ENCODE data around the gene GABBR2.
A peak's percentile ranks its signal among the peaks of the same experiment; 100 is the strongest.

Gene GABBR2

DNA sequence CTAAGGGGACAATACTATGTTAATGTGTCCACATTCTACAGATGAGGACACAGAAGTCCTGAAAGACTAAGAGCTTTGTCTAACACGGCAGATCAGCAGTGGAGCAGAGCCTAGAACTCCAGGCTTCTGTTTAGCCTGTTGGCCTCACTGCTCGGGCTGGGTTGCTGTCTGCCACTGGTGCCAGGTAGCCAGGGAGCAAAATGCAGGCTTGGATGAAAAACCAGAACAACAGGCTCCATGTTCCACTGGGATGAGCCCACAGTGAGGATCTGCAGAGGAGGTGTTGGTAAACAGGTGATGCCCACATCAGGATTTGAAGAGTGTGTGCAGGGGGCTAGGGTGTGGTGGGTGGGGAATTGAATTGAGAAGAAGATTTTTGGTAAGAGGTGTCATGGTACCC lies 339.3 kb downstream of the GABBR2 start:
- H3K4me3 ChIP-seq (ENCODE audit: low read depth, low read length), result no peak overlapping the region
- TF ChIP-seq, protein P1, sequence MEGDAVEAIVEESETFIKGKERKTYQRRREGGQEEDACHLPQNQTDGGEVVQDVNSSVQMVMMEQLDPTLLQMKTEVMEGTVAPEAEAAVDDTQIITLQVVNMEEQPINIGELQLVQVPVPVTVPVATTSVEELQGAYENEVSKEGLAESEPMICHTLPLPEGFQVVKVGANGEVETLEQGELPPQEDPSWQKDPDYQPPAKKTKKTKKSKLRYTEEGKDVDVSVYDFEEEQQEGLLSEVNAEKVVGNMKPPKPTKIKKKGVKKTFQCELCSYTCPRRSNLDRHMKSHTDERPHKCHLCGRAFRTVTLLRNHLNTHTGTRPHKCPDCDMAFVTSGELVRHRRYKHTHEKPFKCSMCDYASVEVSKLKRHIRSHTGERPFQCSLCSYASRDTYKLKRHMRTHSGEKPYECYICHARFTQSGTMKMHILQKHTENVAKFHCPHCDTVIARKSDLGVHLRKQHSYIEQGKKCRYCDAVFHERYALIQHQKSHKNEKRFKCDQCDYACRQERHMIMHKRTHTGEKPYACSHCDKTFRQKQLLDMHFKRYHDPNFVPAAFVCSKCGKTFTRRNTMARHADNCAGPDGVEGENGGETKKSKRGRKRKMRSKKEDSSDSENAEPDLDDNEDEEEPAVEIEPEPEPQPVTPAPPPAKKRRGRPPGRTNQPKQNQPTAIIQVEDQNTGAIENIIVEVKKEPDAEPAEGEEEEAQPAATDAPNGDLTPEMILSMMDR (conservative IDR thresholded peaks at IDR 0.05; ENCODE audit: low read depth, low read length), result no peak
- no peak for DNase-seq (ENCODE audit: low read depth)

DNA sequence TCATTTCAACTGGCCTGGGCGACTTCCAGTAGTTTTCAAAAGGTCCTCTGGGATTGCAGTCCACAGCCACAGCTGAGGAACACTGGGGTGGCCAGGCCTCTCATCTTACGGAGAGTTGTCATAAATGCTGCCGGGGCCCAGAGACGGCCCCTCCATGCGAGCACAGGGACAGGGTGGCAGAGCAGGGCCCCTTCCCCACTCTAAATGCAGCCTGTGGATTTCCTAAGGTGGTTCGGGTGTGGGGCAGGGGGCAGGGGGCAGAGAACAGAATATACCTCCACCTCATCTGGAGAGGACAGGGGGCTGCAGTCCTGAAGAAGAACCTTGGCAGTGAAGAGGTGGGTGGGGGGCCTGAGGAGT lies 339.7 kb downstream of the GABBR2 start:
- TF ChIP-seq, protein P1 (conservative IDR thresholded peaks at IDR 0.05; ENCODE audit: low read depth, low read length), result no peak
- no peak for DNase-seq (ENCODE audit: low read depth)
- no peak overlapping the region for H3K4me3 ChIP-seq (ENCODE audit: low read depth, low read length)

DNA sequence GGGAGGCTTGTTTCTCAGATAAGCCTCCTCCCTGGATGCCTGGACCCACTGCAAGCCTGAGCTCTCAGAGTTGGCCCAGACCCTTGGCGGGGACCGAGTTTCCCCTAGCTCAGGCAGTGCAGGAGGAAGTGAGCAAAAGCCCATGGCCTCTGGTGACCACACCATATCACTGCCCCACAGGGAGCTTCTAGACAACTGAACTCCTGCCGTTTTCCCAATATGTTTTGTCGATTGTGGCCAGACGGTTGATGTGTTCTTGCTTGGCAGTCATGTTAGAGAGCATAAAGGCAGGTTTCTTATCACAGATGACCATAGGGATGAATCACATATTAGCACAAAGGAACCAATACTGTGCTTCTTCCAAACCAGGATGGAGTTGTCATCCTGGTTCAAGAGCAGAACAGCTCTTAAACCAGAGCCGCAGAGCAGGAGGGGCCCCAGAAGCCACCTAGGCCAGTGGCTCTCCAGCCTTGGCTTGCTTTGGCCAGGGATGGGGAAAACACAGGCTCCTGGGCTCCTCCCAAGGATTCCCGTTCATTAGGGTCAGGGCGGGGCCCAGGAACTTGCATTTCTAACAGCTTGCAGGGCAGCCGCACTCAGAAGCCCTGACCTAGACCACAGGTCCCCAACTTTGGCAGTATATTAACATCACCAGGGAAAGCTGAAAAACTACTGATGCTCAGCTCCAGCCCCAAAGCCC lies 340.2 kb downstream of the GABBR2 start:
- DNase-seq (ENCODE audit: low read depth), result peak; percentile 23
- no peak overlapping the region for H3K4me3 ChIP-seq (ENCODE audit: low read depth, low read length)
- TF ChIP-seq, protein P1 (conservative IDR thresholded peaks at IDR 0.05; ENCODE audit: low read depth, low read length), result no peak

DNA sequence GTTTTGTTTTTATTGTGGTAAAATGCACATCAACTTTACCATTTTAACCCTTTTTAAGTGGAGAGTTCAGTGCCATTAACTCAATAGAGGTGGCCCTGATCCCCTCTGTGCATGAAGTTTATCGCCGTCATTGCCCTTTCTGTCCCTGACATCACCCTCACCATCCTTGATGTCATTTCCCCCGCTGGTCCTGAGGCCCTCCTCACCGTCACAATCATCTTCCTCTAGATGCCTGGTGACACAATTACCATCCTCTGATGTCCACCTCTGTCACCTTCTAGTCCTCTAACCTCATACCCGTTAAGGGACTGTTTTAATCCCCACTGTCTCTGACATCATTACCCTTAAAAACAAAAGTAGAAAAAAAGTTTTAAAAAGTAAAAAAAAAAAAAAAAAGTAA lies 340.8 kb downstream of the GABBR2 start:
- no peak overlapping the region for H3K4me3 ChIP-seq (ENCODE audit: low read depth, low read length)
- no peak for DNase-seq (ENCODE audit: low read depth)
- TF ChIP-seq, protein P1 (conservative IDR thresholded peaks at IDR 0.05; ENCODE audit: low read depth, low read length), result no peak

DNA sequence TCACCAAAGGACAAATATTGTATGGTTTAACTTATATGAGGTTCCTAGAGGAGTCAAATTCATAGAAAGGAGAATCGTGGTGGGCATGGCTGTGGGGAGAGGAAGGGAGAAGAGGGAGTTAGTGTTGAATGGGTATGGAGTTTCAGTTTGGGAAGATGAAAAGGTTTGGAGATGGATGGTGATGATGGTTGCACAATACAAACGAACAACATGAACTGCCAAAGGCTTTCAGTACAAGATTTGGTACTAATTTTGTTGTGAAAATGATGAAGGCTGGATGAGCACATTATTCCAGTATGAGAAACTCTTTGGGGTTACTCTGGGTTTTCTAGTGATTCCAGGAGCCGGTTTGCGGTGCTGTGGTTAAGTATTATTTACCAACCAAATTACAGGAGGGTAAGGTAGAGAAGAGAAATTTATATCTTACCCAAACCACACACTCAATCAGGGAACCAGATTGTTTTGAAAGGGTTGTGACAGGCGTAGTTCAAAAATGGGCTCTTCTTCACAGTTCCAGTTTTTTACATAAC lies 341.3 kb downstream of the GABBR2 start:
- TF ChIP-seq, protein P1 (conservative IDR thresholded peaks at IDR 0.05; ENCODE audit: low read depth, low read length), result no peak
- DNase-seq (ENCODE audit: low read depth), result no peak
- H3K4me3 ChIP-seq (ENCODE audit: low read depth, low read length), result no peak overlapping the region

DNA sequence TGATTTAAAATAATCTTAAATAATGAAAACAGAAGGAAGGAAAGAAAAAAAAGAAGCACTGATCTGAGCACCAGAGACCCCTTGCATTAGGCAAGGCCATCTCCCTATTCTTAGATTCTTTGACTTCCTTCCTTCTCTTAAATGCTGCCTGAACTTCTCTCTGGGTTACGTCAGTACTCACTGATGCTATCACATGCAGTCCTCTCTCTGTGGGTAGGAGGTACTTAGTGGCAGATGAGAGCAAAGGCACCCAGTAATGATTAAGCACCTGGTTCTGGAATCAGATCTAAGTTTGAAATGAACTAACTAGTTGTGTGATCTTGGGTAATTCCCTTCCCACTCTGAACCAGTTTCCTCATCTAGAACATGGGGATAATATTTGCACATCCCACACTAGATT lies 343.0 kb downstream of the GABBR2 start:
- no peak overlapping the region for H3K4me3 ChIP-seq (ENCODE audit: low read depth, low read length)
- no peak for DNase-seq (ENCODE audit: low read depth)
- TF ChIP-seq, protein P1 (conservative IDR thresholded peaks at IDR 0.05; ENCODE audit: low read depth, low read length), result no peak

DNA sequence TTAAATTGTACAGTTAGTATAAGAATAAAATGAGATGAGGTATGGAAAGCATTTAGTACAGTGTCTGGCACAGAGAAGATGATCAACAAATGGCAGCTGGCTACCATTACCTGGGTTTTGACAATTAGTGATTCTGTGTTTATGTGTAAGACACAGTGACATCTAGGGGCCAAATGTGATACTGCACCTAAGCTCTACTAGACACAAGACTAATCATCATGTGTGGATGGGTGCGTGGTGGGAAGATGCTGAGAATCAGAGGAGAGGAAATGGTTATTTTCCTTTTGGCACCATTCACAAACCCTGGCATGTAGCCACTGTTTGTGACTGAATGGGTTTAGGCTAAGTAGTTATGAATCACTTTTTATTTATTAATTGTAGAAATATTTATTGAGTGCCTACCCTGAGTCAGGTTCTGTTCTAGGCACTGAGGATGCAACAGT lies 343.5 kb downstream of the GABBR2 start:
- no peak overlapping the region for H3K4me3 ChIP-seq (ENCODE audit: low read depth, low read length)
- TF ChIP-seq, protein P1 (conservative IDR thresholded peaks at IDR 0.05; ENCODE audit: low read depth, low read length), result peak; percentile 63
- DNase-seq (ENCODE audit: low read depth), result peak; percentile 61
